A549 (cell line): ENCODE measurements around the gene MAP1S. TPM values are rescaled to one million over a fixed set of nuclear protein-coding genes. Genes with fewer than 3 reads are reported as not detected.

Experiments used
- ATAC-seq, 2 experiments: fragments of 200-7000 bp in 1 of 2; fragments of >200 bp in 1 of 2; cut with Nextera tagmentation in 1 of 2; cut with Tn5 transposase in 1 of 2; 3 replicates each; pipeline versions ENCODE4 v1.8.0 to v1.9.1; 2018 to 2020; ENCODE audit warnings: mild to moderate bottlenecking in 1 of 2, moderate library complexity in 1 of 2
- CTCF ChIA-PET: fragments of 300-600 bp; sonication (Branson Sonifier 250); formaldehyde crosslinking; extraction: SDS; loops from one replicate; lab custom pipeline; 2021; ENCODE audit warnings: antibody characterized with exemption, inconsistent platforms; lab: Yijun Ruan, JAX
- POLR2A ChIA-PET: fragments of 350-600 bp; formaldehyde crosslinking; extraction: SDS; loops from one replicate; lab custom pipeline; 2021; ENCODE audit warnings: antibody characterized with exemption, inconsistent platforms; lab: Yijun Ruan, JAX
- DNase-seq, 2 experiments: peaks; one replicate each; pipeline versions ENCODE4 v3.0.0 to v3.0.0-alpha.2; 2011 to 2016; ENCODE audit warnings: low read depth in 1 of 2, low spot score in 1 of 2
- FAIRE-seq: peaks from 2 replicates; lab custom pipeline; 2011; peaks lifted over from hg19 to GRCh38; lab: Jason Lieb, UNC
- H3K27ac ChIP-seq, 2 experiments: fragments of >200 bp; sonication (Bioruptor Twin); formaldehyde crosslinking; 3 replicates each; pipeline ENCODE4 v1.5.1; 2016 to 2017
- H3K4me1 ChIP-seq: fragments of >200 bp; sonication (Bioruptor Twin); formaldehyde crosslinking; 3 replicates; pipeline ENCODE4 v1.6.1; 2016
- H3K4me2 ChIP-seq: fragments of >200 bp; sonication (Bioruptor Twin); formaldehyde crosslinking; 3 replicates; pipeline ENCODE4 v1.6.1; 2016
- H3K4me3 ChIP-seq: fragments of >200 bp; sonication (Bioruptor Twin); formaldehyde crosslinking; 3 replicates; pipeline ENCODE4 v1.5.1; 2016
- H3K9me3 ChIP-seq: fragments of >200 bp; sonication (Bioruptor Twin); formaldehyde crosslinking; 3 replicates; pipeline ENCODE4 v1.6.1; 2016
- EHMT2 ChIP-seq: fragments of 200-600 bp; sonication (generic); IDR thresholded peaks from 2 replicates; pipeline ENCODE4 v1.6.1; 2016; ENCODE audit warnings: antibody characterized with exemption, low read depth, mild to moderate bottlenecking, moderate library complexity
- ESRRA ChIP-seq: fragments of 150-350 bp; IDR thresholded peaks from 2 replicates; pipeline ENCODE4 v1.6.1; 2014; ENCODE audit warnings: mild to moderate bottlenecking, low read length, borderline replicate concordance
- HDAC2 ChIP-seq: fragments of 200-600 bp; sonication (generic); IDR thresholded peaks from 2 replicates; pipeline ENCODE4 v1.6.1; 2016
- JUN ChIP-seq, 2 experiments: fragments of >200 bp; sonication (Bioruptor Twin); formaldehyde crosslinking; IDR thresholded peaks; 2 replicates in 1 of 2; 3 replicates in 1 of 2; pipeline ENCODE4 v1.6.1; 2016 to 2017
- KDM1A ChIP-seq: fragments of 200-600 bp; sonication (generic); IDR thresholded peaks from 2 replicates; pipeline ENCODE4 v1.6.1; 2016; ENCODE audit warnings: low read depth, mild to moderate bottlenecking
- MAFK ChIP-seq: fragments of 450-650 bp; IDR thresholded peaks from 2 replicates; pipeline ENCODE4 v1.6.1; 2014; ENCODE audit not compliant: partially characterized antibody
- MAX ChIP-seq: IDR thresholded peaks from 2 replicates; pipeline ENCODE4 v1.6.1; 2012
- NFE2L2 ChIP-seq: fragments of 150-350 bp; conservative IDR thresholded peaks from 2 replicates; pipeline ENCODE4 v1.6.1; 2014; ENCODE audit warnings: low read length
- PHF8 ChIP-seq: fragments of 200-600 bp; sonication (generic); IDR thresholded peaks from 2 replicates; pipeline ENCODE4 v1.6.1; 2016; ENCODE audit warnings: low read depth, mild to moderate bottlenecking, antibody characterized with exemption, moderate library complexity, borderline replicate concordance
- POLR2A ChIP-seq: IDR thresholded peaks from 2 replicates; pipeline ENCODE4 v1.6.1; 2012; ENCODE audit warnings: mild to moderate bottlenecking, low read length
- POLR2AphosphoS2 ChIP-seq: conservative IDR thresholded peaks from 2 replicates; pipeline ENCODE4 v1.6.1; 2012; ENCODE audit warnings: low read length, improper control_type of control experiment, inconsistent platforms
- RAD21 ChIP-seq, 2 experiments: fragments of >200 bp in 1 of 2; sonication (Bioruptor Twin) in 1 of 2; formaldehyde crosslinking in 1 of 2; IDR thresholded peaks in 1 of 2; conservative IDR thresholded peaks in 1 of 2; 2 replicates in 1 of 2; 3 replicates in 1 of 2; pipeline ENCODE4 v1.6.1; 2012 to 2018; ENCODE audit warnings: inconsistent platforms in 1 of 2
- REST ChIP-seq: fragments of 200-600 bp; sonication (generic); IDR thresholded peaks from 2 replicates; pipeline ENCODE4 v1.6.1; 2016; ENCODE audit warnings: antibody characterized with exemption, mild to moderate bottlenecking, moderate library complexity
- TP53 ChIP-seq: fragments of 250-450 bp; sonication (Bioruptor Pico); IDR thresholded peaks from 2 replicates; pipeline ENCODE4 v1.5.0; 2021; ENCODE audit warnings: mild to moderate bottlenecking, moderate library complexity
- USF2 ChIP-seq: fragments of 450-650 bp; IDR thresholded peaks from 2 replicates; pipeline ENCODE4 v1.6.1; 2014; ENCODE audit warnings: antibody characterized with exemption
- WGBS: methylation state at CpG from one replicate; pipeline ENCODE4 v1.1.6; 2017; ENCODE audit errors: missing lambda C conversion rate; 5-methylcytosine and 5-hydroxymethylcytosine counted together
- polyA plus RNA-seq, 4 experiments: library from polyadenylated mRNA; depleted of rRNA in 3 of 4; stranded (reverse); fragments of >200 nt; fragmentation: RNase III in 1 of 4; extraction: RNeasy Plus Mini Kit Qiagen cat#74134 plus additional on column Dnase treatment in 1 of 4; gene quantifications; 2 replicates in 3 of 4; 3 replicates in 1 of 4; pipeline ENCODE4 v1.2.3, GENCODE V29; 2011 to 2017
- TF ChIP-seq, protein P1 (sequence below): fragments of 150-350 bp; IDR thresholded peaks from 2 replicates; pipeline ENCODE4 v1.6.1; 2014; ENCODE audit warnings: low read depth, mild to moderate bottlenecking, low read length
- TF ChIP-seq, protein P2 (sequence below): IDR thresholded peaks from 2 replicates; pipeline ENCODE4 v1.6.1; 2012; ENCODE audit warnings: low read depth, borderline replicate concordance

The MAP1S gene
- polyA plus RNA-seq, 2 of the 4 experiments (the other 2 are of a cell fraction), result 8.3 to 26.9 TPM

- FAIRE-seq, result no peak
- peak overlapping the region; percentile 86 for H3K4me2 ChIP-seq
- CTCF ChIA-PET, result no interaction called here
- H3K27ac ChIP-seq, result peak overlapping the region; percentile 84 to 92
- POLR2A ChIA-PET, result no interaction called here
- TF ChIP-seq MAFK (no peak), TP53 (no peak), PHF8 (no peak), USF2 (no peak), EHMT2 (no peak), RAD21 (conservative IDR thresholded peaks at IDR 0.05 in 1 of 2, IDR thresholded peaks at IDR 0.05 in 1 of 2) (no peak), ESRRA (no peak)
- TF ChIP-seq, protein P1, sequence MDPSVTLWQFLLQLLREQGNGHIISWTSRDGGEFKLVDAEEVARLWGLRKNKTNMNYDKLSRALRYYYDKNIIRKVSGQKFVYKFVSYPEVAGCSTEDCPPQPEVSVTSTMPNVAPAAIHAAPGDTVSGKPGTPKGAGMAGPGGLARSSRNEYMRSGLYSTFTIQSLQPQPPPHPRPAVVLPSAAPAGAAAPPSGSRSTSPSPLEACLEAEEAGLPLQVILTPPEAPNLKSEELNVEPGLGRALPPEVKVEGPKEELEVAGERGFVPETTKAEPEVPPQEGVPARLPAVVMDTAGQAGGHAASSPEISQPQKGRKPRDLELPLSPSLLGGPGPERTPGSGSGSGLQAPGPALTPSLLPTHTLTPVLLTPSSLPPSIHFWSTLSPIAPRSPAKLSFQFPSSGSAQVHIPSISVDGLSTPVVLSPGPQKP, result no peak
- TF ChIP-seq, all 56 proteins: peak for 0
- ATAC-seq (peak; percentile 57 to 60), DNase-seq (peak in 1 of 2 experiments; percentile 84)
- Histone ChIP-seq H3K4me3 (peak overlapping the region; percentile 50), H3K4me1 (peaks cover 29% of the 10 kb centered on the region), H3K9me3 (no peaks in the 10 kb centered on the region)
- WGBS, result no CpG with 5 or more reads among the region's 12 CpGs
These were observed 33.2 kb upstream of the MAP1S start for GRCh38 chr19:17686023-17686521.

DNA sequence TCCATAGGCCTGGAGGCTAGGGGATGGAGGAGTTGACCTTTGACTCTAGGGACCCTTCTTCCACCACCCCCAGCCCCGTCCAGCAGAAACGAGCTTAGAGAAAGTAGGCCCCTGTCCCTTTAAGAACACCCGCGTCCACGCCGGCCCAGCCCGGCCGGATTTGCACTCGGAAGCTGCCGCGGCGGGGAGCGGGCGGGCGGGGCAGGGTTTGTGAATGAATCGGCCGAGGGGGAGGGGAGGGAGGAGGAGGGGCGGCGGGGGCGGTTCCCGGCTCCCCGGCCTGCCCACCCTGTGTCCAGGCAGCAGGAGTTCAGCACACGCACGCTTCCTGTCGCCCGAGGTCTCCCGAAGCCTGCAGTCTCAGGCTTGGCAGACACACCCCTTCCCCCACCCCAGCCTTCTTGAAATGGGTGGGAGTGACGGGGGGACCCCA is 32.7 kb upstream of the MAP1S start:
- no peak for FAIRE-seq
- CTCF ChIA-PET, result interaction anchor here (0.6 kb wide), 1 partner anchor 168 kb away, joined by 3 read pairs; no protein-coding TSS in a partner anchor
- TF ChIP-seq NFE2L2 (no peak), MAX (peak; percentile 22; the same call in 1 of the 2 replicates), POLR2AphosphoS2 (no peak), REST (no peak)
- TF ChIP-seq, all 56 proteins: peak for 1
- ATAC-seq, result peak; percentile 58 to 59
- H3K9me3 ChIP-seq, result no peaks in the 10 kb centered on the region
- 0% methylated on average over 6 of the region's 28 CpGs for WGBS
- peak overlapping the region; percentile 50 for H3K4me3 ChIP-seq
- H3K4me1 ChIP-seq, result peaks cover 29% of the 10 kb centered on the region
- peak overlapping the region; percentile 86 for H3K4me2 ChIP-seq
- DNase-seq, result peak; percentile 63 to 80
- POLR2A ChIA-PET, result interaction anchor here (0.6 kb wide), 2 partner anchors 10 to 129 kb away, joined by 3 read pairs; no protein-coding TSS in a partner anchor
- H3K27ac ChIP-seq, result peak overlapping the region; percentile 84 to 92

GRCh38 chr19:17687141-17687856 is 32.0 kb upstream of the MAP1S start:
- Histone ChIP-seq H3K4me3 (peak overlapping the region; percentile 50), H3K27ac (peak overlapping the region; percentile 84 to 92), H3K9me3 (no peaks in the 10 kb centered on the region), H3K4me2 (peak overlapping the region; percentile 86), H3K4me1 (peaks cover 29% of the 10 kb centered on the region)
- FAIRE-seq (no peak), DNase-seq (peak in 1 of 2 experiments; percentile 52), ATAC-seq (peak; percentile 32 to 34; a peak in 4 of 6 replicates)
- WGBS, result 6% methylated on average over 22 of the region's 24 CpGs
- TF ChIP-seq KDM1A, result no peak
- no peak for TF ChIP-seq REST
- no peak for TF ChIP-seq POLR2A
- TF ChIP-seq HDAC2, result no peak
- TF ChIP-seq, protein P2, sequence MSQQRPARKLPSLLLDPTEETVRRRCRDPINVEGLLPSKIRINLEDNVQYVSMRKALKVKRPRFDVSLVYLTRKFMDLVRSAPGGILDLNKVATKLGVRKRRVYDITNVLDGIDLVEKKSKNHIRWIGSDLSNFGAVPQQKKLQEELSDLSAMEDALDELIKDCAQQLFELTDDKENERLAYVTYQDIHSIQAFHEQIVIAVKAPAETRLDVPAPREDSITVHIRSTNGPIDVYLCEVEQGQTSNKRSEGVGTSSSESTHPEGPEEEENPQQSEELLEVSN, result no peak
- no peak for TF ChIP-seq JUN (IDR thresholded peaks at IDR 0.05)
- no peak for TF ChIP-seq ESRRA
- POLR2A ChIA-PET, result interaction anchor here (0.6 kb wide), 2 partner anchors 10 to 130 kb away, joined by 3 read pairs; no protein-coding TSS in a partner anchor
- CTCF ChIA-PET, result interaction anchor here (1.5 kb wide), 1 partner anchor 81 kb away, joined by 3 read pairs; no protein-coding TSS in a partner anchor
